Mesodermal cell (in vitro differentiated cells): ENCODE results near the gene OSBPL5. TPM values are rescaled to one million over a fixed set of nuclear protein-coding genes. Genes with fewer than 3 reads are reported as not detected.

ENCODE experiments used
- H3K27ac ChIP-seq: 2 replicates; pipeline ENCODE4 v1.7.0; 2013; ENCODE audit warnings: mild to moderate bottlenecking, low read depth, low read length, moderate library complexity; ENCODE audit not compliant: severe bottlenecking
- H3K36me3 ChIP-seq: 2 replicates; pipeline ENCODE4 v1.7.1; 2013; ENCODE audit warnings: mild to moderate bottlenecking, low read length, moderate library complexity; ENCODE audit not compliant: control insufficient read depth, insufficient read depth
- H3K4me1 ChIP-seq: one replicate; pipeline ENCODE4 v1.7.1; 2013; ENCODE audit warnings: mild to moderate bottlenecking, low read length; ENCODE audit not compliant: insufficient read depth, control insufficient read depth, poor library complexity, severe bottlenecking
- H3K4me3 ChIP-seq: 2 replicates; pipeline ENCODE4 v1.7.0; 2013; ENCODE audit warnings: low read length, control low read depth, mild to moderate bottlenecking; ENCODE audit not compliant: insufficient read depth, poor library complexity, severe bottlenecking; ENCODE audit errors: extremely low read depth
- H3K9me3 ChIP-seq: 2 replicates; pipeline ENCODE4 v1.7.1; 2013; ENCODE audit warnings: mild to moderate bottlenecking, low read length, moderate library complexity; ENCODE audit not compliant: control insufficient read depth
- WGBS, 2 experiments: methylation state at CpG; one replicate each; pipeline ENCODE4 v1.1.5; 2013; ENCODE audit warnings: missing lambda C conversion rate in 2 of 2; ENCODE audit not compliant: insufficient coverage in 2 of 2; 5-methylcytosine and 5-hydroxymethylcytosine counted together
- polyA plus RNA-seq, 2 experiments: library from polyadenylated mRNA; stranded (reverse); fragments of 50-300 nt; gene quantifications; one replicate each; pipeline ENCODE4 v1.2.3, GENCODE V29; 2013

OSBPL5 gene
- 15.9 TPM for polyA plus RNA-seq (2013, experiment 1 of 2)
- polyA plus RNA-seq (2013, experiment 2 of 2), result 11.4 TPM

- no peak within 1 kb of the TSS for H3K27ac ChIP-seq
- no peaks in the 10 kb centered on the region for H3K36me3 ChIP-seq
- H3K4me3 ChIP-seq, result peak within 1 kb of the TSS; percentile 68
- no peaks in the 10 kb centered on the region for H3K9me3 ChIP-seq
- 8 to 9% methylated on average over 27 to 30 of the region's 63 CpGs for WGBS, 2 experiments
- peaks cover 22% of the 10 kb centered on the region for H3K4me1 ChIP-seq
These were observed at the start of gene OSBPL5 for GRCh38 chr11:3165152-3165705. Gene OSBPL5, minus strand, starts transcription at chr11:3165310. Its CDS starts 36,162 bp downstream, at chr11:3129148.

DNA sequence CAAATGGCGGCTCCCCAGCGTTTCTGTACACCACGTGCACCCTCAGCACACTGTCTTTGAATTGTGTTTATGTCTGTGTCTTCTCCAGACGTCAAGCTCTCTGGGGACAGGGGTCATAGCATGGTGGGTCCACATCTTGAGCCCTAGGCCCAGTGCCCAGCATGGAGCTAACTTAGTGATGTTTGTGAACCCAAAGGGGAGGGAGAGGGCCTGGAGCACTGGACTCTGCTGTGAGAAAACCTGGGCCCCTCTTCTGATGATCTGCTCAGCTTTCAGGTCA is 49.2 kb upstream of the OSBPL5 start:
- Histone ChIP-seq H3K27ac (no peak overlapping the region), H3K4me1 (no peaks in the 10 kb centered on the region), H3K4me3 (no peak overlapping the region), H3K36me3 (no peaks in the 10 kb centered on the region), H3K9me3 (no peaks in the 10 kb centered on the region)
- WGBS, 2 experiments, result 85 to 95% methylated on average over 3 of the region's 4 CpGs

DNA sequence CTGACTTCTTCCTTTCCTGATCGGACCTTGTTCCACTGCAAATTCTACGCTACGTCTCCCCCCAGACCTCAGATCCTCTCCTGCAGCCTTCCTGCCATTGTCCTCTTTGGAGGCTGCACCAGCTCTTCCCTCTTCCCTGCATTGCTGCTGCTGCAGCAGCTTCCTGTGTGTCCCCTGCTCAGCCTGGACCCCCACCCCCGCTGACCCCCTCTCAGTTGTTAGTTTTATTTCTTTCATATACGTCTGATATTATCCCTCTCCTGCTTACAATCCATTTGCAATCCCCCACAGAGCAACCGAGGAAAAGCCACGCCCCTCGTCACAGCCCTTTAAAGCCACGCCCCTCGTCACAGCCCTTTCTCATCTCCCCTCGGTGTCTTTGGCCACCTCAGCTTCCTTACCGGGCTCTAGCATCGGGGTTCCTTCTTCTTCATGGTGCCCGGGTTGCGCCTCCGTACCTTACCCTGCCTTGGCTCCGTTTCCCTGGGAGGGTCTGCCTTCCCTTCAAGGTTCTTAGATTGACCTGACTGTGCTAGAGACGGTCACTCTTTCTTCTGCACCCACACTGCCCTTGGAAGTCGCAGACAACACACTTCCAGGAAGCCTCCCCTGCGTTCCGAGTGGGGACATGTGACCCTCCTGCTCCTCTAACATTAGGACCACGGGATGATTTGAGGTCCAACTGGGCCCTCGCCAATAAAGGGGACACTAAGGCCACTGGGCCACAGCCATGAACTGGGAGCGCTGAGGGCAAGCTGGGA is 48.7 kb upstream of the OSBPL5 start:
- Histone ChIP-seq H3K4me3 (no peak overlapping the region), H3K36me3 (no peaks in the 10 kb centered on the region), H3K4me1 (no peaks in the 10 kb centered on the region), H3K9me3 (no peaks in the 10 kb centered on the region), H3K27ac (no peak overlapping the region)
- WGBS, 2 experiments, result 70 to 72% methylated on average over 20 to 22 of the region's 24 CpGs

DNA sequence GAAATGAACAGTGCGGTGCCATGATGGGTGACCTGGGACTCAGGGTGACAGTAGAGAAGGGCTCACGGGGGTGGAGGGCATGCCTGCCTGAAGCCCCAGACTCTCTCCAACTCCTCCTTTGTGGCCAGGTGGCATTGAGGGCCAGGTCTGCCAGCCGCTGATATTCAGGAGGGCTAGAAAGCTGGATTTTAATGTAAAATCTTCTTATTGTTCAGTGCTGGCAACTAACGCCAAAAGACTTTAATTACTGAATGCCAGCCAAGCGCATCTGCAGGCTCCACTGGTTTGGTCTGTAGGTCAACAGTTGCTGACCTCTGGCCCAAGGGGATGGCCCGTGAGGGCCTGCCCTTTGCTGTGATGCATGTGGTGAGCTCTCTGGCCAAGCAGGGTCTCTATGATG is 43.2 kb upstream of the OSBPL5 start:
- Histone ChIP-seq H3K36me3 (no peaks in the 10 kb centered on the region), H3K4me1 (no peaks in the 10 kb centered on the region), H3K4me3 (no peak overlapping the region), H3K9me3 (no peaks in the 10 kb centered on the region), H3K27ac (no peak overlapping the region)
- WGBS, 2 experiments, result 82 to 83% methylated on average over 3 to 6 of the region's 6 CpGs

DNA sequence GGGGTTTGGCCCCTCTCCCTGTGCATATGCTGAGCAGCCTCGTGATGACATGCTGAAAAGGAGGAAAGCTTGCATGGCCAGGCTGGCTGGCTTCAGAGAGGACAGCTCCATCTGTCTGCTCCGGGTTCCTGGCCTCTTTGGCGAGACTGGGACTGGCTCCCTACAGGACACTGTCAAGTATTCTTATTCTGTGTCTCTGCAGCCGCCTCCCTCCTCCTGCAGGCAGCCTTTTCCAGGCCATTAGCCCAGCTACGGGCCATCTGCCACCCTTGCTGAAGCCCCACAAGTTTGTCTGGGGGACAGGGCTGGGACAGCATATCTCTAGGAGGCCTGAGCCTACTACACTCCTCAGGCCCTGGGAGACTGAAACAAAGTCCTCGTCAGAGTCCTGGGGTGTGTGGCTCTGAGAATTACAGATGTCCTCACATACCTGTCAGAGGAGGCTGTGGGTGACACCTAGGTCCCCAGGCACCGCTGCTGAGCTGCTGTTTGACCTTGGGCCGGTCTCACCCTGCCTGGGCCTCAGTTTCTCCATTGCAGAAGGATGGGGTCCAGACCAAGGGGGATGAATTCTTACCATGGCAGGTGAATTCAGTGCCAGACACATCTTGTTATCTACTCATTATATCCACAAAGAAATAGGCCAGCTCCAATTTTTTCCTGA is 42.5 kb upstream of the OSBPL5 start:
- Histone ChIP-seq H3K36me3 (no peaks in the 10 kb centered on the region), H3K4me3 (no peak overlapping the region), H3K9me3 (no peaks in the 10 kb centered on the region), H3K4me1 (peaks cover 5% of the 10 kb centered on the region), H3K27ac (no peak overlapping the region)
- 79 to 87% methylated on average over 7 of the region's 8 CpGs for WGBS, 2 experiments

GRCh38 chr11:3206922-3207204 is 41.8 kb upstream of the OSBPL5 start:
- WGBS, 2 experiments, result 100% methylated on average over 1 of the region's 1 CpG
- Histone ChIP-seq H3K4me3 (no peak overlapping the region), H3K36me3 (no peaks in the 10 kb centered on the region), H3K27ac (no peak overlapping the region), H3K4me1 (peaks cover 7% of the 10 kb centered on the region), H3K9me3 (no peaks in the 10 kb centered on the region)

- H3K27ac ChIP-seq, result no peak overlapping the region
- peaks cover 7% of the 10 kb centered on the region for H3K4me1 ChIP-seq
- no peaks in the 10 kb centered on the region for H3K36me3 ChIP-seq
- WGBS, 2 experiments, result 80 to 89% methylated on average over 3 to 8 of the region's 8 CpGs
- H3K4me3 ChIP-seq, result no peak overlapping the region
- no peaks in the 10 kb centered on the region for H3K9me3 ChIP-seq
These were observed 41.2 kb upstream of the OSBPL5 start for GRCh38 chr11:3206156-3206921.

DNA sequence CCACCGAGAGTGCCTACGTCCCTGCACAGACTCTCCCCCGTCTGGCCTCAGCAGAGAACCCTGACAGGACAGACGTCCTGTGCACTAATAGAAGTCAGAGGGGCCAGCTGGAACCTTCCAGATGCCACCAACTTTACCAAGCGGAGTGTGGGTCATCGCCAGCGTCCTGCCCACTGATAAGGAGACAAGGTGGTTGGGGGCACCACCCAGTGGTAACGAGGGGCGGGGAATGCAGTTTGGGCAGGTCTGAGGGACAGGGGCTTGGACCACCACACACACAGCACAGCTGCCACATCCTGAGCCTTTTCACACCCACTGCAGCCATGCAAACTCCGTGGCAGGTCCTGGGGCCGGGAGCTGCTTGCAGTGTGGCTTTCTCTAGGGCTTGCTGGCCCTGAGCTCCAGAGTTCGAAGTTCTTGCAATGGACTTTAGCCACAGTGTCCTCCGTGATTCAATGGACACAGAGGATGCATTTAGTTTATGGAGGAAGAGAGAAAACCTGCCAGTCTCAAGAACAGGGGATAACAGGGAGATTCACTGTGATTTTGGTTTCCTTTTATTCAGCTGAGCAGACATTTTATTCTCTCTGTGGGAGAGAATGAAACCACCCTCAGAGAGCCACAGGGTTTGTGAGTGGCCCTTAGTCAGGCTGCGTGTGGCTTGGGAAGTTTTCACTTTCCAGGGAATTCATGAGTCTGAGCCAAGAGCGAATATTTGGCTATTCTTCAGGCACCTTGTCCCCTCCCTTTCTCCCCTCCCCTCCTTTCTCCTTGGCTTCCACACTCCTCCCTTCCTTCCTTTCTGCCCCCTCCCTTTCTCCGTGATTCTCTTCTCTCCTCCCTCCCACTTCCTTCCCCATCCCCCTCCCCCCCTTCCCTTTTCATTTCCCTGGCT is 40.4 kb upstream of the OSBPL5 start:
- Histone ChIP-seq H3K36me3 (no peaks in the 10 kb centered on the region), H3K4me1 (peaks cover 7% of the 10 kb centered on the region), H3K4me3 (no peak overlapping the region), H3K27ac (no peak overlapping the region), H3K9me3 (no peaks in the 10 kb centered on the region)
- 52 to 61% methylated on average over 13 to 14 of the region's 16 CpGs for WGBS, 2 experiments

DNA sequence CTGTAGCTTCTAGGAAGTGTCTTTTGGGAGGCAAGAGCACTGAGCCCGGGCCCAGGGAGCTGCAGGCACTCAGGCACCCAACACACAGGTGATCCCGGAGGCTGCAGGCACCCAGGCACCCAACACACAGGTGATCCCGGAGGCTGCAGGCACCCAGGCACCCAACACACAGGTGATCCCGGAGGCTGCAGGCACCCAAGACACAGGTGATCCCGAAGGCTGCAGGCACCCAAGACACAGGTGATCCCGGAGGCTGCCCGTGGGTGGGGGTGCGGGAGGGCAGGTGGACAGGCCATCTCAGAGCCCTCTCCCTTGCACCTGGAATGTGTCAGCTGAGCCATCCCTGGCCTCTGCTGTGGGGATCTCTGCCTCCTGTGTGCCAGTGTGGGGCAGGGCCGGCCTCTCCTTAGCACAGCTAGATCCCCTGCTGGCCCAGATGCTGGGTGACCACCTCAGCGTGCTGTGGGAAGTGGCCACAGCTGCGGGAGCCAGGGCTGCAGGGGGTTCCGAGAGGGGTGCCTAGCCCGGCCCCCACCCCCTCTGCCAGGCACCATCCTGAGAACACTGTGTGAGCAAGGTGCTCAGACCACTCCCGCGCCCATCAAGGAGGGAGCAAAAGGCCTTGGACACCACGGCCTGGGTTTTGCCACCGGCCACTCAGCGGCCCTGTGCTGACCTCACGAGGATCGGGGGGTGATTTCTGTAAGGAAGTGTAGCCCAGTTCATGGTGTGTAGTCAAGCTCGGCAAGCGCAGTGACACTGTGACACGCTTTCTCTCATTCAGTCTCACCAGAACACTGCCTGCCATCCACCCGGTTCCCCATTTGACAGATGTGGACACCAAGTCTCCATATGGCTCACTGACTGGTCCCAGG is 39.3 kb upstream of the OSBPL5 start:
- 85 to 87% methylated on average over 21 to 24 of the region's 24 CpGs for WGBS, 2 experiments
- H3K36me3 ChIP-seq, result no peaks in the 10 kb centered on the region
- H3K27ac ChIP-seq, result no peak overlapping the region
- H3K4me1 ChIP-seq, result peaks cover 7% of the 10 kb centered on the region
- H3K9me3 ChIP-seq, result no peaks in the 10 kb centered on the region
- no peak overlapping the region for H3K4me3 ChIP-seq
